ENCODE data around the gene ITM2C.
A peak's percentile ranks its signal among the peaks of the same experiment; 100 is the strongest.

Gene ITM2C

GRCh38 chr2:230847883-230848388 is 16.8 kb upstream of the ITM2C start:
- Histone ChIP-seq H3K9ac (ENCODE audit: low read length) (no peak overlapping the region), H3F3A (ENCODE audit: insufficient read depth, low read length) (no peaks in the 10 kb centered on the region), H3K4me3 (ENCODE audit: low read depth, low read length, poor library complexity, severe bottlenecking) (no peak overlapping the region), H3K4me2 (ENCODE audit: low read length) (no peak overlapping the region; the same call in 1 of the 2 replicates), H4K20me1 (ENCODE audit: insufficient read depth, low read length) (no peaks in the 10 kb centered on the region), H3K27me3 (ENCODE audit: insufficient read depth, low read length) (no peaks in the 10 kb centered on the region), H3K36me3 (ENCODE audit: insufficient read depth, low read length) (no peaks in the 10 kb centered on the region), H3K79me2 (ENCODE audit: insufficient read depth, low read length) (no peaks in the 10 kb centered on the region), H3K9me2 (ENCODE audit: low read depth, low read length) (no peaks in the 10 kb centered on the region), H2AFZ (ENCODE audit: low read length) (no peak overlapping the region), H3K4me1 (ENCODE audit: insufficient read depth, low read length, severe bottlenecking) (peaks cover 3% of the 10 kb centered on the region), H3K27ac (ENCODE audit: low read depth, low read length, poor library complexity, severe bottlenecking) (no peak overlapping the region), H3K9me3 (ENCODE audit: low read length) (no peaks in the 10 kb centered on the region)
- TF ChIP-seq CTCF (IDR thresholded peaks at IDR 0.05; ENCODE audit: low read length) (peak; percentile 79), EZH2 (IDR thresholded peaks at IDR 0.05; ENCODE audit: borderline replicate concordance, low read length) (no peak)

DNA sequence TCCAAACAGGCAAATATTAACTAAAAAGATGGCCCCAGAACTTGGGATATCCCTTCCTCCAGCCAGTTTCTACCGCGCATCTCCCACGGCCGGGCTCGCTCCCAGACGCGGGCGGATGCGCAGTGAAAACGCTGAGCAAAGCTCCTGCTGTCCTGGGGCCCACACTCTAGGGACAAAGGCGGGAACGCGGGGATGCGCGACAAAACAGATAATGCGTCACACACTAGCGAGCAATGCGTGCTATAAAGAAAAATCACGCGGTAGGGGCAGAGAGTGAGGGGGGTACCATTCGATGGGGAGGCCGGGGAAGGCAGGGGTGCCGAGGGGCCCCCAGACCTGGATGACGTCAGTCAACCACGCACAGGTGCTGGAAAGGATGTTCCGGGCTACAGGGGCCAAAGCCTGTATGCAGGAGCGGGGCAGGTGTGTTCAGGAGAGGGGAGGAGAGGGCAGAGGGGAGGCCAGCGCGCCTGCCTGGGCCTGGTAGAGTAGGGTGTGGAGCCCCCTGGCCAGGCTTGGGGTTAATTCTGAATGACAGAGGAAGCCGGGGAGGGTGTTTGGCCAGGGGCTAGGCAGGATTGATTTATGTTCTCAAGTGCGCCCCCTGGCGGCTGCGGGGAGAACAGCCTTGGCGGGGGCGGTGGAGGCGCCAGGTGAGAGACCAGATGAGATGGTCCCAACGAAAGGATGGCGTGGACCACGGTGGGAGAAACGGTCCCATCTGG is 14.9 kb upstream of the ITM2C start:
- Histone ChIP-seq H3K27me3 (ENCODE audit: insufficient read depth, low read length) (peaks cover 3% of the 10 kb centered on the region; the same call in 1 of the 2 replicates), H3K4me2 (ENCODE audit: low read length) (no peak overlapping the region), H3K27ac (ENCODE audit: low read depth, low read length, poor library complexity, severe bottlenecking) (no peak overlapping the region), H3K9me3 (ENCODE audit: low read length) (no peaks in the 10 kb centered on the region), H3K4me3 (ENCODE audit: low read depth, low read length, poor library complexity, severe bottlenecking) (no peak overlapping the region), H3K9ac (ENCODE audit: low read length) (no peak overlapping the region), H3F3A (ENCODE audit: insufficient read depth, low read length) (no peaks in the 10 kb centered on the region), H2AFZ (ENCODE audit: low read length) (no peak overlapping the region), H3K9me2 (ENCODE audit: low read depth, low read length) (no peaks in the 10 kb centered on the region), H3K36me3 (ENCODE audit: insufficient read depth, low read length) (no peaks in the 10 kb centered on the region), H3K4me1 (ENCODE audit: insufficient read depth, low read length, severe bottlenecking) (peaks cover 3% of the 10 kb centered on the region), H4K20me1 (ENCODE audit: insufficient read depth, low read length) (no peaks in the 10 kb centered on the region), H3K79me2 (ENCODE audit: insufficient read depth, low read length) (no peaks in the 10 kb centered on the region)
- TF ChIP-seq EZH2 (IDR thresholded peaks at IDR 0.05; ENCODE audit: borderline replicate concordance, low read length) (no peak), CTCF (IDR thresholded peaks at IDR 0.05; ENCODE audit: low read length) (peak; percentile 91)

- Histone ChIP-seq H3F3A (ENCODE audit: insufficient read depth, low read length) (no peaks in the 10 kb centered on the region), H3K36me3 (ENCODE audit: insufficient read depth, low read length) (no peaks in the 10 kb centered on the region), H4K20me1 (ENCODE audit: insufficient read depth, low read length) (no peaks in the 10 kb centered on the region), H3K9me2 (ENCODE audit: low read depth, low read length) (no peaks in the 10 kb centered on the region), H3K9ac (ENCODE audit: low read length) (no peak overlapping the region), H3K27ac (ENCODE audit: low read depth, low read length, poor library complexity, severe bottlenecking) (no peak overlapping the region), H3K4me1 (ENCODE audit: insufficient read depth, low read length, severe bottlenecking) (peaks cover 3% of the 10 kb centered on the region), H3K4me3 (ENCODE audit: low read depth, low read length, poor library complexity, severe bottlenecking) (no peak overlapping the region), H3K79me2 (ENCODE audit: insufficient read depth, low read length) (no peaks in the 10 kb centered on the region), H3K27me3 (ENCODE audit: insufficient read depth, low read length) (peaks cover 3% of the 10 kb centered on the region; the same call in 1 of the 2 replicates), H3K9me3 (ENCODE audit: low read length) (no peaks in the 10 kb centered on the region), H2AFZ (ENCODE audit: low read length) (no peak overlapping the region), H3K4me2 (ENCODE audit: low read length) (no peak overlapping the region)
- TF ChIP-seq EZH2 (IDR thresholded peaks at IDR 0.05; ENCODE audit: borderline replicate concordance, low read length): no peak
- TF ChIP-seq CTCF (IDR thresholded peaks at IDR 0.05; ENCODE audit: low read length): no peak; the same call in 1 of the 2 replicates
These were observed 14.4 kb upstream of the ITM2C start for GRCh38 chr2:230850358-230850658.

Measured in OCI-LY1 (cell line).